WTC11 (cell line): ENCODE measurements around the gene SHISAL1. TPM values are rescaled to one million over a fixed set of nuclear protein-coding genes. Genes with fewer than 3 reads are reported as not detected.

Experiments
- ATAC-seq: fragments of 200-7000 bp; cut with Tn5 transposase; 2 replicates; pipeline ENCODE4 v1.10.0; 2021; ENCODE audit warnings: mild to moderate bottlenecking, moderate library complexity
- CTCF ChIA-PET: fragments of 300-600 bp; sonication (Branson Sonifier 250); formaldehyde crosslinking; loops from one replicate; lab custom pipeline; 2021; ENCODE audit warnings: antibody characterized with exemption; lab: Charles Lee
- POLR2A ChIA-PET: fragments of 350-600 bp; sonication (Branson Sonifier 250); formaldehyde crosslinking; loops from one replicate; lab custom pipeline; 2021; ENCODE audit warnings: antibody characterized with exemption; lab: Charles Lee
- DNase-seq: peaks from one replicate; pipeline ENCODE4 v3.0.0; 2021; ENCODE audit warnings: low spot score
- H3K27ac Mint-ChIP-seq: 2 replicates; pipeline ENCODE4 v1.8.0; 2021; ENCODE audit warnings: mixed read lengths
- H3K27me3 Mint-ChIP-seq: 2 replicates; pipeline ENCODE4 v1.8.0; 2021; ENCODE audit warnings: low read depth, mild to moderate bottlenecking, moderate library complexity, mixed read lengths
- H3K36me3 Mint-ChIP-seq: 2 replicates; pipeline ENCODE4 v1.8.0; 2021; ENCODE audit warnings: mixed read lengths
- H3K4me1 Mint-ChIP-seq: 2 replicates; pipeline ENCODE4 v1.8.0; 2022; ENCODE audit warnings: mixed read lengths
- H3K4me3 Mint-ChIP-seq: 2 replicates; pipeline ENCODE4 v1.8.0; 2021; ENCODE audit warnings: mild to moderate bottlenecking, moderate library complexity, mixed read lengths
- H3K9me3 Mint-ChIP-seq: 2 replicates; pipeline ENCODE4 v1.8.0; 2021; ENCODE audit warnings: mixed read lengths
- AFF4 ChIP-seq: sonication (generic); formaldehyde crosslinking; IDR thresholded peaks from 2 replicates; pipeline ENCODE4 v1.8.1; 2023; ENCODE audit warnings: mild to moderate bottlenecking, missing genetic modification reagents, borderline replicate concordance
- CDX4 ChIP-seq: fragments of 250-450 bp; sonication (Bioruptor Pico); IDR thresholded peaks from 2 replicates; pipeline ENCODE4 v1.9.0; 2021; ENCODE audit warnings: moderate library complexity, mild to moderate bottlenecking, inconsistent platforms, borderline replicate concordance
- ERG ChIP-seq: fragments of 250-450 bp; sonication (Bioruptor Pico); IDR thresholded peaks from 2 replicates; pipeline ENCODE4 v1.8.0; 2021; ENCODE audit warnings: mild to moderate bottlenecking
- FOXJ3 ChIP-seq: sonication (generic); formaldehyde crosslinking; IDR thresholded peaks from 2 replicates; pipeline ENCODE4 v1.9.0; 2021; ENCODE audit warnings: missing genetic modification reagents, mild to moderate bottlenecking, borderline replicate concordance
- GABPB1 ChIP-seq: sonication (generic); formaldehyde crosslinking; IDR thresholded peaks from 2 replicates; pipeline ENCODE4 v1.8.1; 2023; ENCODE audit warnings: mild to moderate bottlenecking, missing genetic modification reagents
- GTF2I ChIP-seq: fragments of 250-450 bp; sonication (Bioruptor Pico); conservative IDR thresholded peaks from 2 replicates; pipeline ENCODE4 v1.4.0; 2021; ENCODE audit warnings: mild to moderate bottlenecking
- HMGXB4 ChIP-seq: sonication (generic); formaldehyde crosslinking; IDR thresholded peaks from 2 replicates; pipeline ENCODE4 v1.8.1; 2023; ENCODE audit warnings: mild to moderate bottlenecking, moderate library complexity, missing genetic modification reagents
- JAZF1 ChIP-seq: fragments of 250-450 bp; sonication (Bioruptor Pico); IDR thresholded peaks from 2 replicates; pipeline ENCODE4 v1.9.0; 2021; ENCODE audit warnings: moderate library complexity, mild to moderate bottlenecking, inconsistent platforms
- KAT7 ChIP-seq: sonication (generic); formaldehyde crosslinking; IDR thresholded peaks from 2 replicates; pipeline ENCODE4 v1.8.1; 2023; ENCODE audit warnings: missing genetic modification reagents, mild to moderate bottlenecking, borderline replicate concordance
- MLX ChIP-seq: sonication (generic); formaldehyde crosslinking; IDR thresholded peaks from 2 replicates; pipeline ENCODE4 v1.8.1; 2023; ENCODE audit warnings: mild to moderate bottlenecking, missing genetic modification reagents, moderate library complexity
- SMAD3 ChIP-seq: sonication (generic); formaldehyde crosslinking; IDR thresholded peaks from 2 replicates; pipeline ENCODE4 v1.8.0; 2022; ENCODE audit warnings: missing genetic modification reagents, mild to moderate bottlenecking, borderline replicate concordance
- SMAD4 ChIP-seq: sonication (generic); formaldehyde crosslinking; IDR thresholded peaks from 2 replicates; pipeline ENCODE4 v1.8.0; 2022; ENCODE audit warnings: mild to moderate bottlenecking, missing genetic modification reagents
- TEAD1 ChIP-seq: sonication (generic); formaldehyde crosslinking; IDR thresholded peaks from 2 replicates; pipeline ENCODE4 v1.8.0; 2022; ENCODE audit warnings: mild to moderate bottlenecking, missing genetic modification reagents
- TP53 ChIP-seq: sonication (generic); formaldehyde crosslinking; IDR thresholded peaks from 2 replicates; pipeline ENCODE4 v1.8.1; 2023; ENCODE audit warnings: mild to moderate bottlenecking, missing genetic modification reagents
- ZNF219 ChIP-seq: sonication (generic); formaldehyde crosslinking; IDR thresholded peaks from 2 replicates; pipeline ENCODE4 v1.8.0; 2023; ENCODE audit warnings: missing genetic modification reagents, mild to moderate bottlenecking, borderline replicate concordance
- ZNF396 ChIP-seq: fragments of 250-450 bp; sonication (Bioruptor Pico); IDR thresholded peaks from 2 replicates; pipeline ENCODE4 v1.8.0; 2021; ENCODE audit warnings: mild to moderate bottlenecking, moderate library complexity, borderline replicate concordance
- ZSCAN18 ChIP-seq: fragments of 250-450 bp; sonication (Bioruptor Pico); IDR thresholded peaks from 2 replicates; pipeline ENCODE4 v2.1.2; 2022; ENCODE audit warnings: mild to moderate bottlenecking, moderate library complexity
- total RNA-seq: library from RNA; stranded (reverse); gene quantifications from 3 replicates; pipeline ENCODE4 v1.2.3, GENCODE V29; 2021

SHISAL1 gene
- total RNA-seq, 1 experiment from 2014 or later: 2.7 TPM

GRCh38 chr22:44256556-44257485, 55.9 kb downstream of the SHISAL1 start:
- TF ChIP-seq MLX (CRISPR knock-in tag): no peak
- TF ChIP-seq TEAD1 (CRISPR knock-in tag): no peak
- TF ChIP-seq KAT7 (CRISPR knock-in tag): no peak
- no peak for TF ChIP-seq CDX4 (CRISPR knock-in tag)
- no peak for TF ChIP-seq GABPB1 (CRISPR knock-in tag)
- no peak for TF ChIP-seq FOXJ3
- no peak for TF ChIP-seq ERG (CRISPR knock-in tag)
- TF ChIP-seq AFF4: no peak
- TF ChIP-seq SMAD3 (CRISPR knock-in tag): no peak
- TF ChIP-seq TP53 (CRISPR knock-in tag): no peak
- CTCF ChIA-PET: interaction anchor here (0.9 kb wide), 1 partner anchor 171 kb away, joined by 3 read pairs; no protein-coding TSS in a partner anchor
- DNase-seq: peak; percentile 6

GRCh38 chr22:44256085-44256484, 56.7 kb downstream of the SHISAL1 start:
- Mint-ChIP-seq H3K27me3 (no peaks in the 10 kb centered on the region), H3K36me3 (peaks cover 4% of the 10 kb centered on the region; the same call in 1 of the 2 replicates), H3K9me3 (peaks cover 38% of the 10 kb centered on the region), H3K4me3 (no peak overlapping the region), H3K4me1 (peaks cover 14% of the 10 kb centered on the region), H3K27ac (no peak overlapping the region)
- DNase-seq: no peak
- no peak for ATAC-seq
- POLR2A ChIA-PET: no interaction called here
- TF ChIP-seq GTF2I (CRISPR knock-in tag) (no peak), ZNF396 (CRISPR knock-in tag) (no peak), HMGXB4 (no peak), JAZF1 (CRISPR knock-in tag) (no peak), GABPB1 (CRISPR knock-in tag) (no peak), ZNF219 (CRISPR knock-in tag) (no peak), ZSCAN18 (no peak), SMAD4 (CRISPR knock-in tag) (no peak)
- CTCF ChIA-PET: no interaction called here

More at GRCh38 chr22:44256556-44257485, 55.9 kb downstream of the SHISAL1 start:
- ATAC-seq: peak; percentile 60
- Mint-ChIP-seq H3K4me1 (peaks cover 14% of the 10 kb centered on the region), H3K36me3 (peaks cover 3% of the 10 kb centered on the region; the same call in 1 of the 2 replicates), H3K4me3 (no peak overlapping the region), H3K27me3 (no peaks in the 10 kb centered on the region), H3K9me3 (peaks cover 30% of the 10 kb centered on the region), H3K27ac (no peak overlapping the region)
- POLR2A ChIA-PET: no interaction called here
